Spinal cord (tissue), 10 donors: ENCODE data around the gene VPS26A. TPM values are rescaled to one million over a fixed set of nuclear protein-coding genes. Genes with fewer than 3 reads are reported as not detected.
"Not testable (repeated sequence)": the region's sequence is repeated elsewhere in the genome, so short reads cannot be mapped to it uniquely, and the experiment has no call there.

Experiments used
- DNase-seq, 6 donors: peaks; one replicate each; pipeline versions ENCODE4 v3.0.0 to v3.0.0-alpha.2; 2013 to 2015; ENCODE audit warnings: low spot score in 6 of 6, low read depth in 4 of 6
- H3K27ac ChIP-seq: one replicate; pipeline ENCODE4 v1.5.1; 2013; ENCODE audit warnings: low read depth, low read length, control low read depth
- H3K27me3 ChIP-seq: one replicate; pipeline ENCODE4 v1.6.1; 2013; ENCODE audit warnings: low read length; ENCODE audit not compliant: control insufficient read depth, insufficient read depth
- H3K36me3 ChIP-seq: one replicate; pipeline ENCODE4 v1.6.1; 2013; ENCODE audit warnings: low read length; ENCODE audit not compliant: control insufficient read depth, insufficient read depth
- H3K4me1 ChIP-seq: one replicate; pipeline ENCODE4 v1.6.1; 2013; ENCODE audit warnings: low read length; ENCODE audit not compliant: control insufficient read depth, insufficient read depth
- H3K4me3 ChIP-seq: one replicate; pipeline ENCODE4 v1.5.1; 2013; ENCODE audit warnings: low read depth, low read length, control low read depth
- H3K9me3 ChIP-seq: one replicate; pipeline ENCODE4 v1.6.1; 2013; ENCODE audit warnings: low read length; ENCODE audit not compliant: control insufficient read depth, insufficient read depth
- WGBS: methylation state at CpG from one replicate; pipeline ENCODE4 v1.1.5; 2013; ENCODE audit warnings: missing lambda C conversion rate; ENCODE audit not compliant: insufficient coverage; 5-methylcytosine and 5-hydroxymethylcytosine counted together
- polyA plus RNA-seq, 2 donors: library from polyadenylated mRNA; unstranded; fragments of 120-200 nt; gene quantifications; one replicate each; pipeline ENCODE4 v1.2.1, GENCODE V29; 2013; ENCODE audit not compliant: insufficient read length in 2 of 2
- total RNA-seq, 2 donors: library from RNA; depleted of rRNA in 1 of 2; stranded (reverse); fragments of 120-200 nt in 1 of 2; fragments of >200 nt in 1 of 2; gene quantifications; one replicate each; pipeline versions ENCODE4 v1.2.3 to v1.2.4, GENCODE V29; 2013 to 2014
- donor health status: healthy.

VPS26A gene
- total and polyA plus RNA-seq, 4 donors = 32.0 to 70.1 (median 50.0) TPM

DNA sequence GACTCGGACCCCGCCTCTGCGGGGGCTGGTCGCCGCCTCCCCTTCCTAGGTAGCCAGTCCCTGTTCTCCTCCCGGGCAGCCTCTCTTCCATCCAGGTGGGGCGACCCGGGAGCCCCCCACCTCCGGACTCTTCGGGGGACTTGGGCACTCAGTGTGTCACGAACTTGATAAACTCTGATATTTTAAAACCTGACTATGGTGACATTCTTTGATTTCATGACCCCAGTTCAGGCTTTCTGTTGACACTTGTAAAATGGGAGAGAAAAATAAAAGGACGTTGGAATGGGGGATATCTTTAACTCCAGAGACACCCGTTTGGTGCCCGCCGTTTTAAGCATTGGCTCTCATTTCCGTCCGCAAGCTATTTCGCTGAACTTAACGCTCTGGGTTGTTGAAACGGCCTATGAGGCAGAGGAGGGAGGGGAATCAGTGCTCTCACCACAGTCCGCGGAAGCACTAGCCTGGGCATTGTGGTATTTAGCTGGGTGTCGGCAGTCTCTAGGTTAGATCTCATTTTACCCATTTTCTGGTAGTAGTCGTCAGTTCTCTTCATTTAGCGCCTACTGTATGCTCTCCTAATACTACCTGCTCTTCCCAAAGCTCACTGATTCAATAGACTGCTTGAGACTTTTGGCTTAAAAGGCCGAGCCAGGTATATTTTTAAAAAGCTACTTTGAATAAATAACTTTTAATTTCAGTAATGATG lies 738 bp downstream of the VPS26A start:
- Histone ChIP-seq H3K9me3 (no peaks in the 10 kb centered on the region), H3K4me1 (peaks cover 4% of the 10 kb centered on the region), H3K36me3 (no peaks in the 10 kb centered on the region), H3K27me3 (no peaks in the 10 kb centered on the region), H3K27ac (peak overlapping the region; percentile 89), H3K4me3 (peak overlapping the region; percentile 95)
- WGBS = under 1% methylated on average over 21 of the region's 26 CpGs
- DNase-seq = peak in 4 of 6 donors; percentile 19 to 79 (median 48)

DNA sequence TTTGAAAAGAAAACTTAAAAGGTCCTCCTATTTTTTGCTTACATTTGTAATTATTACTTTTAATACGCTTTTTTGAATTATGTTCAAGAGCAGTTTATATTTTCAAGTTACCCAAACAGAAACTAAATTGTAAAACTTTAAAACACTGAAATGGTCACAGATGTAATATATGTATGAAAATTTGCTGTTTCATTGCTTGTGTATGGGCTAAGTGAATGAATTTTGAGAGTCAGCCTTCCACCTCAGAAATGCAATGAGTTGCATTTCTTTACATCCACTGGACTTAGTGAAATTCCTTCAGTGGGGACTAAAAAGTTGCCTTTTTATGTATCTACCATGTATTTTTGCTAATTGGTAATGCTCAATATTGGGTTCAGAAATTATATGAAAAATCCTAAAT lies 1.6 kb downstream of the VPS26A start:
- H3K4me3 ChIP-seq = no peak overlapping the region
- H3K4me1 ChIP-seq = peaks cover 4% of the 10 kb centered on the region
- H3K27ac ChIP-seq = no peak overlapping the region
- H3K36me3 ChIP-seq = no peaks in the 10 kb centered on the region
- DNase-seq = no peak
- H3K27me3 ChIP-seq = no peaks in the 10 kb centered on the region
- no CpG with 5 or more reads among the region's 1 CpG for WGBS
- H3K9me3 ChIP-seq = no peaks in the 10 kb centered on the region

DNA sequence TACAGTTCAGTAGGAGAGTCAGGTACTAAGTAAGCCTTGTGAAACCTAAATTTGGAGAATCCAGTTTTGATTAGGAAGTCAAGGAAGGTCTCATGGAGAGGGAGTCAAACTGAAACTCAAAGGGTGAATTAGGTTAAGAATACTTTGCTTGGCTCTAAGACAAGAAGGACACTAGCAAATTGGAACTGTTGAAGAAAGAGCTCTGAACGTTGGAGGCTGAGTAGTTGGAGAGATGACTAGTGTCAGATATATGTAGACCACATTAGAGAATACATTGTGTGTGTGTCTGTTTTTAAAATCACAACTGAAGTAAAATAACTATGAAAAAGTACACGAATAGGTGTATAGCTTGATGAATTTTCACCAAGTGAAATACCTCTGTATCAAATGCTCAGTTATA lies 6.3 kb downstream of the VPS26A start:
- no peak for DNase-seq
- WGBS = 33% methylated on average over 1 of the region's 2 CpGs
- Histone ChIP-seq H3K4me1 (no peaks in the 10 kb centered on the region), H3K27me3 (no peaks in the 10 kb centered on the region), H3K27ac (no peak overlapping the region), H3K36me3 (peaks cover 5% of the 10 kb centered on the region), H3K4me3 (no peak overlapping the region), H3K9me3 (no peaks in the 10 kb centered on the region)

DNA sequence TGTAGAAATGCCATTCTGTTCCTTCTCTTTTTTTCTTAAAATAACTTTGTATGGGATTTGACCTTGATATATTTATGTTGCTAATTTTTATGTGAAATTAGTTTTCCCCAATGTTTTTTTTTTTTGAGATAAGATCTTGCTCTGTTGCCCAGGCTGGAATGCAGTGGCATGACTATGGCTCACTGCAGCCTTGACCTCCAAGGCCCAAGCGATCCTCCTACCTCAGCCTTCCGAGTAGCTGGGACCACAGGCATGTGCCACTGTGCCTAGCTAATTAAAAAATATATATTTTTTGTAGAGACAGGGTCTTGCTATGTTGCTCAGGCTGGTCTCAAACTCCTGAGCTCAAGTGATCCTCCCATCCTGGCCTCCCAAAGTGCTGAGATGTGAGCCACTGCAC lies 16.0 kb downstream of the VPS26A start:
- Histone ChIP-seq H3K9me3 (no peaks in the 10 kb centered on the region), H3K4me1 (no peaks in the 10 kb centered on the region), H3K4me3 (no peak overlapping the region), H3K27ac (no peak overlapping the region), H3K36me3 (peaks cover 4% of the 10 kb centered on the region), H3K27me3 (no peaks in the 10 kb centered on the region)
- no peak for DNase-seq
- no CpG with 5 or more reads among the region's 2 CpGs for WGBS

DNA sequence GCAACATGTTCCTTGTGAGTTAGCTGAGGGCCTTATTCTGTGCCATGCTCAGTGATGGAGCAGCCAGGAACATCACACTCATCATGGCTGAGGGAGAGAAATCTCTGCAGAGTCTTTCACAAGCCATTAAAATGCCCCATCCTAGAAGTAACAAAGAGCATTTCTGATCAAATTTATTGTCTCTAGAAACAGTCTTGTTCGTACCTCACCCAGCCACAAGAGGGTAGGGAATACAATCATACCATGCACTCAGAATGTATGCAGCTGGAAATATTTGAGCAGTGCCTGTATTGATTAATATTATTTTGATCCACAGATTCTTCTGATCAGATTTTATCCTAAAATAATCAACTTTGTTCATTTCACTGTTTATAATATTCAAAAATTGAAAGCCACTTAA lies 17.3 kb downstream of the VPS26A start:
- H3K4me1 ChIP-seq = no peaks in the 10 kb centered on the region
- no peak overlapping the region for H3K4me3 ChIP-seq
- no peak for DNase-seq
- H3K27ac ChIP-seq = no peak overlapping the region
- H3K9me3 ChIP-seq = no peaks in the 10 kb centered on the region
- H3K36me3 ChIP-seq = peaks cover 2% of the 10 kb centered on the region
- no CpG with 5 or more reads among the region's 1 CpG for WGBS
- no peaks in the 10 kb centered on the region for H3K27me3 ChIP-seq

DNA sequence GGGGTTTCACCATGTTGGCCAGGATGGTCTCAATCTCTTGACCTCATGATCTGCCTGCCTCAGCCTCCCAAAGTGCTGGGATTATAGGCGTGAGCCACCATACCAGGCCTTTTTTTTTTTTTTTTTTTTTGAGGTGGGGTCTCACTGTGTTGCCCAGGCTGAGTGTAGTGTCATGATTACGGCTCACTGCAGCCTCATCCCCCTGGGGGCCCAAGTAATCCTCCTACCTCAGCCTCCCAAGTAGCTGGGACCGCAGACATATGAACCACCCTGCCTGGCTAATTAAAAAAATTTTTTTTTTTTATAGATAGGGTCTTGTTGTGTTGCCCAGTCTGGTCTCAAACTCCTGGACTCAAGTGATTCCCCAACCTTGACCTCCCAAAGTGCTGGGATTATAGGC lies 18.1 kb downstream of the VPS26A start:
- H3K9me3 ChIP-seq, DNase-seq, H3K27me3 ChIP-seq, H3K4me3 ChIP-seq, H3K4me1 ChIP-seq, H3K27ac ChIP-seq, H3K36me3 ChIP-seq: not testable (repeated sequence)
- WGBS = no CpG with 5 or more reads among the region's 3 CpGs

DNA sequence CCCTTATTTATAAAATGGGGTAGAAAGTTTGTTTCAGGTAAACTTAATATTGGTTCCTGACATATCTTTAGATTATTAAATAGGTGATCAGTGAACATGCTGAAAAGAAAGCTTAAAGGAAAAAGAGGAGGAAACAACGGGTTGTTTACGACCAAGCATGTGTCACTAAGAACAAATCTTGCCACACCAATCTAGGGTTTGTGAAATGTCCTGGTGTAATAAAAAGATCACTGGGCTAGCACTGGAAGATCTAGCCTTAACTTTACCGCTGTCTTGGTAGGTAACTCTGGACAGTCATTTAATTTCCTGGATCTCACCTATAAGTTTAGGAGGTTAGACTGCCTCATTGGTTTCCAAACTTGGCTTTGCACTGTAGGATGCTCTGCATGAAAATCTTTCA lies 19.0 kb downstream of the VPS26A start:
- no peak for DNase-seq
- Histone ChIP-seq H3K27ac (no peak overlapping the region), H3K9me3 (no peaks in the 10 kb centered on the region), H3K4me1 (no peaks in the 10 kb centered on the region), H3K36me3 (no peaks in the 10 kb centered on the region), H3K27me3 (no peaks in the 10 kb centered on the region), H3K4me3 (no peak overlapping the region)
- no CpG with 5 or more reads among the region's 3 CpGs for WGBS

DNA sequence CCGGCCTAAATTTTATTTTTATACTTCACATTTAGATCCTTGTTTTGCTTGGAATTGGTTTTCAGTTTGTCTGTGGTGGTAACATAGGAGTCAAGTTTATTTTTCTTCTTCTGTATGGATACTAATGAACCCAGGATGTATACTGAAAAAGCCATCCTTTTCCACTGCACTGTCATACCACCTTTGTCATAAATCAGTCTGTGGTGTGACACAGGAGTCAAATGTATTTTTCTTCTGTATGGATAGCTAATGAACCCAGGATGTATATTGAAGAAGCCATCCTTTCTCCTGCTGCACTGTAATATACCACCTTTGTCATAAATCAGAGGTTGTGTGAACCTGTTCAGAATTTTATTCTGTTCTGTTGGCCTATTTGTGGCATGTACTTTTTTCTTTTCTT lies 21.4 kb downstream of the VPS26A start:
- no peaks in the 10 kb centered on the region for H3K27me3 ChIP-seq
- H3K4me1 ChIP-seq = no peaks in the 10 kb centered on the region
- no peak overlapping the region for H3K4me3 ChIP-seq
- no CpG with 5 or more reads among the region's 1 CpG for WGBS
- H3K9me3 ChIP-seq = no peaks in the 10 kb centered on the region
- no peak for DNase-seq
- H3K27ac ChIP-seq = no peak overlapping the region
- no peaks in the 10 kb centered on the region for H3K36me3 ChIP-seq

DNA sequence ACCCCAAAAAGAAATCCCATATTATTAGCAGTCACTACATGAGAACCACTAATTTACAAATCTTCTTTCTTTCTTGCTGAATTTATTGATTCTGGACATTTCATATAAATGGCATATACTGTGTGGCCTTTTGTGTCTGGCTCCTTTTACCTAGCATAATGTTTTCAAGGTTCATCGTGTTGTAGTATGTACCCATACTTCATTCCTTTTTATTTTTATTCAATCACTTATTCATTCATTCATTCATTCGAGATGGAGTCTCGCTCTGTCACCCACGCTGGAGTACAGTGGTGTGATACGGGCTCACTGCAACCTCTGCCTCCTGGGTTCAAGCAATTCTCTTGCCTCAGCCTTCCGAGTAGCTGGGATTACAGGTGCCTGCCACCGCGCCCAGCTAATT lies 21.9 kb downstream of the VPS26A start:
- H3K9me3 ChIP-seq = no peaks in the 10 kb centered on the region
- no peaks in the 10 kb centered on the region for H3K27me3 ChIP-seq
- H3K4me1 ChIP-seq = no peaks in the 10 kb centered on the region
- DNase-seq = no peak
- 93% methylated on average over 8 of the region's 8 CpGs for WGBS
- H3K36me3 ChIP-seq = no peaks in the 10 kb centered on the region
- no peak overlapping the region for H3K27ac ChIP-seq
- no peak overlapping the region for H3K4me3 ChIP-seq

DNA sequence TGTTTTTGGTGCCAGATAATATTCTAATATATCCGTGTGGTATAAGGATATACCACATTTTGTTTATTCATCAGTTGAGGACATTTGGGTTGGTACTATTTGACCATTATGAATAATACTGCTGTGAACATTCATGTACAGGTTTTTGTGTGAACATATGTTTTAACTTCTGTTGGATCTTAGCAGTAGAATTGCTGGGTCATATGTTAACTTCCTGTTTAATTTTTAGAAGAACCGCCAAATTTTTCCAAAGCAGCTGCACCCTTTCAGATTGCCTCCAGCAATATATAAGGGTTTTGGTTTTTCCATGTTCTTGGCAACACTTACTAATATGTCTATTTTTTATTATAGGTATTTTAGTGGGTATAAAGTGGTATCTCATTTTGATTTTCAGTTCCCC lies 22.8 kb downstream of the VPS26A start:
- Histone ChIP-seq H3K9me3 (no peaks in the 10 kb centered on the region), H3K36me3 (no peaks in the 10 kb centered on the region), H3K27ac (no peak overlapping the region), H3K4me3 (no peak overlapping the region), H3K27me3 (no peaks in the 10 kb centered on the region), H3K4me1 (no peaks in the 10 kb centered on the region)
- WGBS = no CpG with 5 or more reads among the region's 2 CpGs
- DNase-seq = no peak
